Keratinocyte (primary cell): ENCODE data around the gene ZNF148. TPM values are rescaled to one million over a fixed set of nuclear protein-coding genes. Genes with fewer than 3 reads are reported as not detected.

ENCODE experiments used
- DNase-seq: peaks from one replicate; pipeline ENCODE4 v3.0.0-alpha.2; 2011; ENCODE audit warnings: low read depth, missing footprints, low spot score
- FAIRE-seq: peaks from 2 replicates; lab custom pipeline; 2011; peaks lifted over from hg19 to GRCh38; lab: Jason Lieb, UNC
- H2AFZ ChIP-seq: 2 replicates; pipeline ENCODE4 v1.6.0; 2012; ENCODE audit warnings: low read length, control low read depth, inconsistent platforms; ENCODE audit not compliant: control insufficient read depth
- H3K27ac ChIP-seq: 2 replicates; pipeline ENCODE4 v1.5.1; 2011; ENCODE audit warnings: low read length; ENCODE audit not compliant: control insufficient read depth, insufficient read depth
- H3K27me3 ChIP-seq: 3 replicates; pipeline ENCODE4 v1.6.0; 2011; ENCODE audit warnings: low read length; ENCODE audit not compliant: control insufficient read depth, insufficient read depth; ENCODE audit errors: extremely low read depth
- H3K36me3 ChIP-seq, 2 experiments: 2 replicates in 1 of 2; 3 replicates in 1 of 2; pipeline ENCODE4 v1.5.1; 2011; ENCODE audit warnings: low read length in 2 of 2, mild to moderate bottlenecking in 1 of 2; ENCODE audit not compliant: control insufficient read depth in 2 of 2, insufficient read depth in 2 of 2; ENCODE audit errors: extremely low read depth in 1 of 2
- H3K4me1 ChIP-seq: 3 replicates; pipeline ENCODE4 v1.5.1; 2011; ENCODE audit warnings: low read length; ENCODE audit not compliant: control insufficient read depth, insufficient read depth; ENCODE audit errors: extremely low read depth
- H3K4me2 ChIP-seq: 3 replicates; pipeline ENCODE4 v1.6.0; 2011; ENCODE audit warnings: low read depth, low read length; ENCODE audit not compliant: control insufficient read depth, insufficient read depth; ENCODE audit errors: extremely low read depth
- H3K4me3 ChIP-seq, 3 experiments: fragments of 200-600 bp in 1 of 3; sonication (generic) in 1 of 3; 2 replicates in 2 of 3; 3 replicates in 1 of 3; pipeline ENCODE4 v1.5.1; 2011 to 2016; ENCODE audit warnings: low read length in 3 of 3, mild to moderate bottlenecking in 3 of 3, control low read depth in 2 of 3, inconsistent platforms in 1 of 3, low read depth in 1 of 3, mixed read lengths in 1 of 3, mixed run types in 1 of 3, moderate library complexity in 1 of 3; ENCODE audit not compliant: control insufficient read depth in 2 of 3, insufficient read depth in 2 of 3; ENCODE audit errors: extremely low read depth in 1 of 3
- H3K79me2 ChIP-seq: 2 replicates; pipeline ENCODE4 v1.6.0; 2012; ENCODE audit warnings: low read length; ENCODE audit not compliant: control insufficient read depth, insufficient read depth
- H3K9ac ChIP-seq: 3 replicates; pipeline ENCODE4 v1.6.0; 2011; ENCODE audit warnings: low read length; ENCODE audit not compliant: control insufficient read depth, insufficient read depth; ENCODE audit errors: extremely low read depth
- H3K9me1 ChIP-seq: 3 replicates; pipeline ENCODE4 v1.6.0; 2011; ENCODE audit warnings: low read length; ENCODE audit not compliant: control insufficient read depth, insufficient read depth; ENCODE audit errors: extremely low read depth
- H3K9me3 ChIP-seq: 2 replicates; pipeline ENCODE4 v1.5.1; 2012; ENCODE audit warnings: low read depth, low read length; ENCODE audit not compliant: control insufficient read depth
- H4K20me1 ChIP-seq: 3 replicates; pipeline ENCODE4 v1.6.0; 2011; ENCODE audit warnings: low read length; ENCODE audit not compliant: control insufficient read depth, insufficient read depth; ENCODE audit errors: extremely low read depth
- EZH2 ChIP-seq: IDR thresholded peaks from one replicate; pipeline ENCODE4 v1.6.1; 2012; ENCODE audit warnings: inconsistent platforms, mild to moderate bottlenecking, low read length, moderate library complexity
- dilution Hi-C: fragments of 300-500 bp; cut with MboI; formaldehyde crosslinking; loops from one replicate; pipeline ENCODE4 v1.7.0; 2020; ENCODE audit warnings: low sequenced_read_pairs; ENCODE audit not compliant: extremely low pct_ligation_motif_present
- polyA plus RNA-seq, 5 experiments: library from polyadenylated mRNA; depleted of rRNA in 3 of 5; stranded (reverse) in 3 of 5; stranded (forward) in 1 of 5; unstranded in 1 of 5; fragments of >200 nt; gene quantifications; 1 replicate in 1 of 5; 2 replicates in 3 of 5; 3 replicates in 1 of 5; pipeline versions ENCODE4 v1.2.1 to v1.2.3, GENCODE V29; 2011 to 2012; ENCODE audit warnings: missing spikeins in 2 of 5, low read depth in 1 of 5, low replicate concordance in 1 of 5
- TF ChIP-seq, protein P1 (sequence below), 3 experiments: IDR thresholded peaks in 1 of 3; conservative IDR thresholded peaks in 1 of 3; optimal IDR thresholded peaks in 1 of 3; 2 replicates in 2 of 3; 3 replicates in 1 of 3; pipeline versions ENCODE3 to v1.5.1; 2011; ENCODE audit warnings: low read length in 3 of 3, mild to moderate bottlenecking in 3 of 3, moderate library complexity in 2 of 3, control low read depth in 1 of 3, inconsistent platforms in 1 of 3; ENCODE audit not compliant: insufficient read depth in 2 of 3; ENCODE audit errors: extremely low read depth in 1 of 3

Gene ZNF148
- polyA plus RNA-seq, 1 donor (not counting 4 experiments of a cell fraction or from before 2014, with no cell fraction given): 21.4 TPM

DNA sequence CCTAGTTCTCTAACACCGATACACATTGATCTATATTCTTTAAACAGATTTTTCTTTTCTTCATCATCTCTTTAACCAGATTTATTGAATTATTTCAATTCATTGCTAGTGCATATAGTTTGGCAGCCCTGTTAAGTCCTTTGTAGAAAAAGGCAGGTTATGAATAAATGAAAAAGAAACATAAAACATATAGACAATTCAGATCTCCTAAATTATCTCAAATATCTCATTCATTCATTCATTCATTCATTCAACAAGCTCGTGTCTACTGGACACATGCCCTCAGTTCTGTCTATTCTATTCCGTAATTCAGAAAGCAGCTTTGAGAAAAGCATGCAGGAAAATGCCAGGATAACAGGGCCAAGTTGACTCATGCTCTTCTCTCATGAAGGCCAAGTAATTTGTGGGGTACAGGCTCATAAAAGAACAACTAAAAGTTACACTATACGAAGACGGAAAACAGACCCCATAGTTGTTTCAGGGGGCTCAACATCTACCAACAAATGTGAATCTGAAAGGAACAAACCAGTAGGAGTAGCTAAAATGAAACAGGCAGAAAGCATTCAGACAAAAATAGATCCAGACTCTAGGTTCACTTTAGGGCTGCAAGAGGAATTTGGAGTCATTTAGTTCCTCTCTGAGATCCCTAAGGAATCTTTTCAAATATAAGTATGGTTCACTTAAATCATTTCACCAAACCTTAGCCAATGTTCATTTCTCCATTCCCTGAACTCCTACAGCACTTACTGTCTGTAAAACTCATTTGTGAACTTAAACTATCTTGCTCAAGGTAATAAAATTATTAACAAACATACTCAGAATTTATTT, 7.5 kb downstream of the ZNF148 start:
- no peak overlapping the region for H3K9ac ChIP-seq
- peak overlapping the region; percentile 50 for H3K4me2 ChIP-seq

DNA sequence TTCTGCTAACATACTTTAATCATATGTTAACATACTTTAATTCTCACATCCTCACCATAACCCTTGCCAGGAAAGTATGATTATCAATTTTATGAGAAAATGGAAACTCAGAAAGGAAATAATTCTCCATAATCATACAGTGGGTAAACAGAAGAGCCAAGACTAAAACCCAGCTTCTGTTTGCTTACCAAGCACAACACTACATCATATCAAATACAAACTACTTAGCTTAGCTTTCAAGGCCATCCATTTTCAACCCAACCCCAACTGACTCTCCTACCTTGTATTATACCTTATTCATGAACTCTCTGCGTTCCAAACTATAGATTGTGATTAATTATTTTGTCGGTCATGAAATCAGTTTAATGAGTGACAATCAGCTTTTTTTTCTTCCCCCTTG, 9.0 kb downstream of the ZNF148 start:
- FAIRE-seq: no peak
- dilution Hi-C loops: no loop called here
- TF ChIP-seq, protein P1, sequence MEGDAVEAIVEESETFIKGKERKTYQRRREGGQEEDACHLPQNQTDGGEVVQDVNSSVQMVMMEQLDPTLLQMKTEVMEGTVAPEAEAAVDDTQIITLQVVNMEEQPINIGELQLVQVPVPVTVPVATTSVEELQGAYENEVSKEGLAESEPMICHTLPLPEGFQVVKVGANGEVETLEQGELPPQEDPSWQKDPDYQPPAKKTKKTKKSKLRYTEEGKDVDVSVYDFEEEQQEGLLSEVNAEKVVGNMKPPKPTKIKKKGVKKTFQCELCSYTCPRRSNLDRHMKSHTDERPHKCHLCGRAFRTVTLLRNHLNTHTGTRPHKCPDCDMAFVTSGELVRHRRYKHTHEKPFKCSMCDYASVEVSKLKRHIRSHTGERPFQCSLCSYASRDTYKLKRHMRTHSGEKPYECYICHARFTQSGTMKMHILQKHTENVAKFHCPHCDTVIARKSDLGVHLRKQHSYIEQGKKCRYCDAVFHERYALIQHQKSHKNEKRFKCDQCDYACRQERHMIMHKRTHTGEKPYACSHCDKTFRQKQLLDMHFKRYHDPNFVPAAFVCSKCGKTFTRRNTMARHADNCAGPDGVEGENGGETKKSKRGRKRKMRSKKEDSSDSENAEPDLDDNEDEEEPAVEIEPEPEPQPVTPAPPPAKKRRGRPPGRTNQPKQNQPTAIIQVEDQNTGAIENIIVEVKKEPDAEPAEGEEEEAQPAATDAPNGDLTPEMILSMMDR (optimal IDR thresholded peaks at IDR 0.05 in 1 of 3, IDR thresholded peaks at IDR 0.05 in 1 of 3, conservative IDR thresholded peaks at IDR 0.05 in 1 of 3; ENCODE audit: extremely low read depth in 1 of 3, insufficient read depth in 2 of 3, low read length in 3 of 3): no peak
- no peak for TF ChIP-seq EZH2

More for the DNA sequence above, 7.5 kb downstream of the ZNF148 start:
- H3K9me1 ChIP-seq: peaks cover 3% of the 10 kb centered on the region
- dilution Hi-C loops: no loop called here
- H2AFZ ChIP-seq: no peak overlapping the region
- FAIRE-seq (peak; percentile 65), DNase-seq (no peak)
- H4K20me1 ChIP-seq: peaks cover 4% of the 10 kb centered on the region
- H3K9me3 ChIP-seq: no peaks in the 10 kb centered on the region
- TF ChIP-seq EZH2: no peak
- TF ChIP-seq, protein P1 (optimal IDR thresholded peaks at IDR 0.05 in 1 of 3, IDR thresholded peaks at IDR 0.05 in 1 of 3, conservative IDR thresholded peaks at IDR 0.05 in 1 of 3; ENCODE audit: extremely low read depth in 1 of 3, insufficient read depth in 2 of 3, low read length in 3 of 3): no peak
- H3K36me3 ChIP-seq: no peaks in the 10 kb centered on the region
- H3K27me3 ChIP-seq: no peaks in the 10 kb centered on the region
- peaks cover 99% of the 10 kb centered on the region for H3K79me2 ChIP-seq
- peaks cover 10% of the 10 kb centered on the region for H3K4me1 ChIP-seq
- no peak overlapping the region for H3K27ac ChIP-seq
- H3K4me3 ChIP-seq: no peak overlapping the region

More for the DNA sequence above, 9.0 kb downstream of the ZNF148 start:
- H3K4me2 ChIP-seq: no peak overlapping the region
- DNase-seq: no peak
- H4K20me1 ChIP-seq: peaks cover 5% of the 10 kb centered on the region
- no peaks in the 10 kb centered on the region for H3K36me3 ChIP-seq
- H3K9me1 ChIP-seq: peaks cover 3% of the 10 kb centered on the region
- peaks cover 10% of the 10 kb centered on the region for H3K4me1 ChIP-seq
- no peaks in the 10 kb centered on the region for H3K9me3 ChIP-seq
- no peak overlapping the region for H2AFZ ChIP-seq
- no peak overlapping the region for H3K9ac ChIP-seq
- H3K27ac ChIP-seq: no peak overlapping the region
- H3K79me2 ChIP-seq: peaks cover 100% of the 10 kb centered on the region
- H3K27me3 ChIP-seq: no peaks in the 10 kb centered on the region
- H3K4me3 ChIP-seq: no peak overlapping the region
